Skin epidermis (tissue), 12 donors: ENCODE data around the gene WDR27.
"Not testable (repeated sequence)": the region's sequence is repeated elsewhere in the genome, so short reads cannot be mapped to it uniquely, and the experiment has no call there.

Experiments
- H3K27ac ChIP-seq, 21 experiments: fragments of 200-600 bp; sonication (generic) in 11 of 21; one replicate each; pipeline ENCODE4 v1.5.0; 2020; ENCODE audit warnings: mild to moderate bottlenecking in 3 of 21, inconsistent platforms in 2 of 21, moderate library complexity in 2 of 21
- H3K4me3 ChIP-seq, 7 experiments: fragments of 200-600 bp; sonication (generic) in 2 of 7; one replicate each; pipeline ENCODE4 v1.5.0; 2020; ENCODE audit warnings: inconsistent platforms in 2 of 7, mild to moderate bottlenecking in 2 of 7, moderate library complexity in 1 of 7

Gene WDR27

GRCh38 chr6:169555971-169556617, 145.7 kb downstream of the WDR27 start:
- no peak overlapping the region for H3K4me3 ChIP-seq
- no peak overlapping the region for H3K27ac ChIP-seq

GRCh38 chr6:169545982-169546381, 155.8 kb downstream of the WDR27 start:
- no peak overlapping the region for H3K27ac ChIP-seq
- H3K4me3 ChIP-seq, result no peak overlapping the region

DNA sequence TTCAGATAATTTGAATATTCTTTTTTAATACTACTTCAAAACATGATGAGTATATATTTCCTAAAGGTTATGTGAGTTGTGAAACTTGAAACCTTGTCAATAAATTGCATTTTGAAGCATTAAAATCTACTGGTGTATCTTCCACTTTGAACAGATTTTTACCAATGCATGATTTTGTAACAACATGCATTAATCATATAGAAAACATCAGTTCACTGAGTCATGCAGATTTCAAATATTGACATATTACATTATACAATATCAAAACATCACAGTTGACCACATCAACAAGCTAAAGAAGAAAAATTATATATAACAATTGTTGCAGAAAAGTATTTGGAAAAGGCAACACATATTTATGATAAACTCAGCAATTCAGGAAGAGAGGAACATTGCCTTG, 158.1 kb downstream of the WDR27 start:
- Histone ChIP-seq H3K4me3 (no peak overlapping the region), H3K27ac (no peak overlapping the region)

DNA sequence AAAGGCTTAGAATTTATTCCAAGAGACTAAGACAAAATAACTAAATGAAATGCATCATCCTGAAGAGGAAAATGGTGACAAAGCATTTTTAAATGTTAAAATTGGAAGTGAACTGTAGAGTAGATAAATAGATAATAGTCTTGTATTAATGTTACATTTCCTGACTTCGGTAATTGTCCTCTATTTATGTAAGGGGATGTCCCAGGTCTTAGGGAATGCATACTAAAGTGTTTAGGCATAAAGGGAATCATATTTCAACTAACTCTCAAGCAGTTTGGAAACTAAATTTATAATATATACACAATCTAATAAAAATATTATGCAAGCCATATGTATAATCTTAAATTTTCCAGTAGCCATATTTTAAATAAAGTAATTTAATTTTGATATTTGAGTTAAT, 159.3 kb downstream of the WDR27 start:
- H3K4me3 ChIP-seq, result no peak overlapping the region

DNA sequence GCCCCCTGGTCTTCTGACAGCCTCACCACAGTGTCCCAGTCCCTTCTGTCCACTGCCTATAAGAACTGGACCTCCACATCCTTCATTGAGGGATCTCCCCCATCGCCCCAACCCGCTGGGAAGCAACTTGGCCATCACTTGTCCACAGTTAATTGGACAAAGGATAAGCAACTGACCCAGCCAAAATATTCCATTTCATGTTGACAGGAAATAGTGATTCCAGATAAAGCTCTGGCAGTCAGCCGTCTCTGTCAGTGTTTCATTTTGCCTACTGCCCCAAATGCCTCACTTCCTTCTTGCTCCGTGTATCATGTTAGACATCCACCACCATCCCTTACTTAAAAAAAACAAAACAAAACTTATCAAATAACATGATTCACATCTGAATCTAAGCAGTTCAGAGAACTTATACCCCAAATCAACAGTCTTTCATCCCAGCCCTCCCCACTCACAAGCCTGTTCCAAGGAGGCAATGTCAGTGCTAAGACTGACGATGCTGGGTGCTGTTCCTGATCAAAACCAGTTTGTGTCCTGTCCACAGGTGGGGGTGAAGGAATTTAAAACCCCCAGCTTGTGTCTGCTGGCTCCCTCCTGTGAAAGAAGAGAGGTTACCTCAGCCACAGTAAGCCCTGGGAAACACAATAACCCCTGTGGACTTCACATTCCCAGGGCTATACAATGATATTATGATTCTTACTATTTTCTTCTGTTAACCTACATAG, 162.5 kb downstream of the WDR27 start:
- H3K27ac ChIP-seq, result no peak overlapping the region
- H3K4me3 ChIP-seq, result no peak overlapping the region

More for the DNA sequence above, 159.3 kb downstream of the WDR27 start:
- no peak overlapping the region for H3K27ac ChIP-seq

- H3K27ac ChIP-seq, result no peak overlapping the region
- H3K4me3 ChIP-seq, result no peak overlapping the region
Measured at GRCh38 chr6:169536446-169537170, 165.2 kb downstream of the WDR27 start.

- Histone ChIP-seq H3K4me3 (no peak overlapping the region), H3K27ac (no peak overlapping the region)
Measured at GRCh38 chr6:169534039-169534421, 167.8 kb downstream of the WDR27 start.

GRCh38 chr6:169533301-169534038, 168.4 kb downstream of the WDR27 start:
- H3K27ac ChIP-seq, result no peak overlapping the region

GRCh38 chr6:169530752-169531123, 171.1 kb downstream of the WDR27 start:
- Histone ChIP-seq H3K27ac (peak overlapping the region in 9 of 21 experiments; percentile 10 to 82 (median 63)), H3K4me3 (no peak overlapping the region)

More at GRCh38 chr6:169533301-169534038, 168.4 kb downstream of the WDR27 start:
- H3K4me3 ChIP-seq, result no peak overlapping the region

GRCh38 chr6:169529931-169530751, 171.7 kb downstream of the WDR27 start:
- H3K27ac ChIP-seq, result peak overlapping the region in 9 of 21 experiments; percentile 10 to 82 (median 63)
- no peak overlapping the region for H3K4me3 ChIP-seq

DNA sequence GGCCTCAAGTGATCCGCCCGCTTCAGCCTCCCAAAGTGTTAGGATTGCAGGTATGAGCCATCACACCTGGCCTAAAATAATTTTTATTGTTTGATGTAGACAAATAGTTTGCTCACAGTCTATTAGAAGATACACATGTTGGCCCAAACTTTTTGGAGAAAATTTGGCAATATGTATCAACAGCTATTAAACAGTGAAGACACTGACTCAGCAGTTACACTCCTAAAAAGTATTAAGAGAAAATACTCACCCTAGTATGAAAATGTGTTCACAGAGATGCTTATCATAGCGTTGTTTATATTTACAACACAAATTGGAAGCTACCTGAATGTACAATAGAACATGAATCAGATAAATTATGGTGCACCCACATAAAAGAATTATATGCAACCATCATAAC, 173.1 kb downstream of the WDR27 start:
- Histone ChIP-seq H3K27ac (peak overlapping the region in 5 of 21 experiments; percentile 2 to 81 (median 19)), H3K4me3 (no peak overlapping the region)

DNA sequence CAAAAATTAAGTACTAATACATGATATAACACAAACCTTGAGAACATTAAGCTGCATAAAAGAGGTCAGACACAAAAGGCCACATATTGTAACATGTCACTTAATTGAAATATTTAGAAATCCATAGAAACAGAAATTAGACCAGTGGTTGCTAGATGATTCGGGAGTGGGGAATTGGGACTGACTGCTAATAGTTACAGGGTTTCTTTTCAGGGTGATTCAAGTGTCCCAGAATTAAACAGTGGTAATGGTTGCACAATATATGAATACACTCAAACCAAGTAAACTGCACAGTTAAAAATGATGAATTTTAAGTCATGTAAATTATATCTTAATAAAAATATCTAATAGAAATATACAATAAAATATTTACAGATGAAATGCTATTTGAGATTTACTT, 174.5 kb downstream of the WDR27 start:
- H3K4me3 ChIP-seq, result no peak overlapping the region

GRCh38 chr6:169521825-169522224, 180.0 kb downstream of the WDR27 start:
- no peak overlapping the region for H3K27ac ChIP-seq
- H3K4me3 ChIP-seq, result no peak overlapping the region

More for the DNA sequence above, 174.5 kb downstream of the WDR27 start:
- H3K27ac ChIP-seq, result no peak overlapping the region

DNA sequence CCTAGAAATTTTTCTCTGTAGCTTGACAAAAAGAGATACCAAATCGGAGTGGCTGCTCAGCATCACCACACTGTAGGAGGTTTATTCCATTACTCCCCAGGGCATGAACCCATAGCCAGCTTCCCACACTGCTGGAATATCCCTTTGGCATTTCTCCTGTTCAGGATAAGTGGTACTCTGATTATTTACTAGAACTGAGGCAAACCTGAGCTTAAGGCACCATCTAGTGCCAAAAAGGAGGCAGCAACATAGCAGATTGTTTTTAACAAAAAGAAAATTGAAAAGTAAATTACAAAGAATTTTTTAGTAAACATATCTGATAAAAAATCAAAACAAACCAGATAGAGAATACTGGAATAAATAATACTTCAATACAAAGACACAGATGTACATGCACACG, 181.7 kb downstream of the WDR27 start:
- no peak overlapping the region for H3K4me3 ChIP-seq
- H3K27ac ChIP-seq, result no peak overlapping the region

DNA sequence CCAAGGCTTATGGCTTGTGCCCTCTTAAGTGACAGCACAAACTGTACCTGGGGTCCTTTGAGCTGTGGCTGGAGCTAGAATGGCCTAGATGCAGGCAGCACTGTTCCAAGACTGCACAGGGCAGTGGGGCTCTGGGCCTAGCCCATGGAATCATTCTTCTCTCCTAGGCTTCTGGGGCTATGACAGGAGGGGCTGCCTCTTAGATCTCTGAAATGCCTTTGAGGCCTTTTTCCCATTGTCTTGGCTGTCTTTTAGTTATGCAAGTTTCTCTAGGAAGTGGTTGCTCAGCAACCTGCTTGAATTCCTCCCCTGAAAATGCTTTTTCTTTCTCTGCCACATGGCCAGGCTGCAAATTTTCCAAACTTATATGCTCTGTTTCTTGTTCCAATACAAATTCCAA, 183.4 kb downstream of the WDR27 start:
- no peak overlapping the region for H3K27ac ChIP-seq
- H3K4me3 ChIP-seq, result no peak overlapping the region

DNA sequence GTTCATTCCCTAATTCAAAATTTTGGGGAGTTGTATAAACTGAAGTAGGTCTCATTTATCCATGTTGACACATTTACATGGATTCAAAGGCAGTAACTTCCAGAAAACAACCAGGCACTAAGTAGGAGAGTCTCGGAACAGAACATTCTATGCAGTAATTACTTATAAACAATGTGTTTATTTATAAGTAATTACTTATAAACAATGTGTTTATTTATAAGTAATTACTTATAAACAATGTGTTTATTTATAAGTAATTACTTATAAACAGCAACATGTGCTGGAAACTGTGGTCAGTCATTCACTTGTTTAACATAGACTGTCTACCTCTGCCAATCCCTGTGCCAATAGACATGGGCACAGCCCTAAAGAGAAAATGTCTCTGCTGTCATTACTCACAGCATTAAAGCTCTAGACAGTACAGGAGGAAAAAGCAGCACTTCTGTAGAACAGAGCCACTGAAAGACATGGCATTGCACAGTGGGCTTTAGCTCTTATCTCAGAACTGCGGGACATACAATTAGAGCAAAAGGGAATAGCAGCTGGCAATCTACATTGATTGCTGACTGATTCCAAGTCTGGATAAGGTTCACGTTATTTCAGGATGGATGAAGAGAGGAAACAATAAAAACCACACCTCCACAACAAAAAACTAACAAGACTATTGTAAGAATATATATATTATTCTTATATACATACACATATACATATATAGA, 188.2 kb downstream of the WDR27 start:
- Histone ChIP-seq H3K27ac (no peak overlapping the region), H3K4me3 (no peak overlapping the region)

DNA sequence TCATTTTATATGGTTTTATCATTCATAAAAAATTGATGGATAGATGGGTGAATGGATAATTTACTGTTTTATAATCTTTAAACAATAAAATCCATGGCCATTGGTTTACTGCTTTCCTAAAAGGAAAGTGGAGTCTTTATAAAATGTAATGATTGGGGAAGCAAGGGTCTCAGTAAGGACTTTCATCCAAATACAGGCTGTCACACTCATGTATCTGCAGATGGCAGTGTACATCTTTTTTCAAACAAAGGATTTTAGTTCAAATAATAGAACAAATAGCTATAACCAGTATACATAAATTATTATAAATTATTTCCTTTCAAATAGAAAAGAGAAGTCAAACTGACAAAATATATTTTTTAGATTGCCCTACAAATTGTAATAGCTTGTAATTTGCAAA, 190.0 kb downstream of the WDR27 start:
- not testable (repeated sequence) for H3K27ac ChIP-seq, H3K4me3 ChIP-seq

GRCh38 chr6:169510871-169511270, 191.0 kb downstream of the WDR27 start:
- H3K27ac ChIP-seq, result no peak overlapping the region
- H3K4me3 ChIP-seq, result no peak overlapping the region

DNA sequence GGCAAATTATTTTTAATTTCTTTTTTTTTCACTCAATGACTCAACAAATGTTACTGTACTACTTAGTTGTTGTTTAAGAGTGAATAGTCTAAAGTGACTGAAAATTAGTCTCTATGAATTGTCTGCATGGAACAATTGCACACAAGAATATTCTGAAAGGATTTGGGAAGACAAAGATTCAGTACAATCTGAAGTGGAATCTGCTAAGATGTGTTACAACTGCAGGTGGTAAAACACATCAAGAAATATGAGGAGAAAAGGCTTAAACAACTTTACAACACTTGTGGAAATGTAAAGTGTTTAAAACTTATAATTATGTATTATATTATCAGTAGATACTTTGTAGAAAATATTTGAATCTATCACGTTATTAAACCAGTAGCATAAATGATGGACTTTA, 193.4 kb downstream of the WDR27 start:
- no peak overlapping the region for H3K4me3 ChIP-seq
- no peak overlapping the region for H3K27ac ChIP-seq
